Measurements from ENCODE around the gene SUN5. TPM values are rescaled to one million over a fixed set of nuclear protein-coding genes. Genes with fewer than 3 reads are reported as not detected.

SUN5 gene
- total RNA-seq, 1 experiment from 2014 or later: not detected

DNA sequence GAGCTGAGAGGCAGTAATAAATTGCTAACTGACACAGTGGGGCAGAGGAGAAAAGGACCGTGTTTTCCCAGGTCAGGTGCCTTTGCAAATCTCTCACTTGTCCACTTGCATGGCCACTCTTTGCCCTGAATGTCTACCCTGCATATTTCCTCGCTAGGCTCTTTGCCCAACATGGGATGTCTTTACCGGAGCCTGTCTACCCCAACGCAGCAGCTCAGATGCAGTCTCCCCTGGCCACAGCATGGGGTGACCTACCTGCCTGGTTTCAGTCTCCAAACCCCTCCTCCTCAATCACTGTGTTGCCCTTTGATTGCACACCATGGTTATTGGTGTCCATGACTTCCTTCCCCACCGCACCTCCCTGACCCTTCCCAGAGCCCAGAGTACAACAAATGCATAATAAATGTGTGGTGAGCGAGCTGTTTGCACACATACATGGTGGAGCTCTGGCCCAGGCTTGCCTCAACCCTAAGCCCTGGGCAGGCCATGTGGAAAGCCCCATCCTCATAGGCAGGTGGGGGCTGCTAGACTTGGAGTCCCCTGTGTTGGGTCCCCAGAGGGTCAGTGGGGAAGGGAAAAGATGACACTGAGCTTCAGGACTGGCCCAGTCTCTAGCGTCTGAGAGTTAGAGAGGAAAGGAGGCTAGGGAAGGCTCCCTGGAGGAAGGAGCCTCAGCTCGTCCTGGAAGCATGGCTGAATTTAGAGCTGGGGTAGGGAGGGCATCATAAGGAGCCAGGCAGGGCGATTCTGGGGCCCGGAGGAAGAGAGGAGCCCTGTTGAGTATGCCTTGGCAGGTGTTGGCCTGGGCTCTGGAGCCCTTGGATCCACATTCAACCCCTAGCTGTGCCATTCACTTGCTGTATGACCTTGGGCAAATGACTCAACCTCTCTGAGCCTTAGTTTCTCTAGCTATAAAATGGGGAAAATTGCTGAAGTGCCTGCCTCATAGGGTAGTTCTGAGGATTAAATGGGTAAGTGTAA, 22.8 kb upstream of the SUN5 start:
- Histone ChIP-seq H2BK5ac (ENCODE audit: insufficient read length, low read length) (no peak overlapping the region), H2BK15ac (ENCODE audit: low read depth, low read length) (no peak overlapping the region), H4K20me1 (ENCODE audit: control insufficient read depth, insufficient read depth, insufficient read length) (no peaks in the 10 kb centered on the region), H3K4me2 (ENCODE audit: insufficient read depth, insufficient read length, low read length) (no peak overlapping the region), H2BK12ac (ENCODE audit: insufficient read length, low read depth, low read length) (no peak overlapping the region), H2BK120ac (ENCODE audit: low read depth, low read length, poor library complexity, severe bottlenecking) (no peak overlapping the region), H4K8ac (replicated peaks; ENCODE audit: insufficient read length, low read depth, low read length) (no peak overlapping the region), H3K27me3 (ENCODE audit: insufficient read depth, low read length) (no peaks in the 10 kb centered on the region), H3K14ac (ENCODE audit: insufficient read depth, low read length) (no peak overlapping the region), H2BK20ac (ENCODE audit: low read depth, low read length, poor library complexity, severe bottlenecking) (no peak overlapping the region), H3K27ac (ENCODE audit: insufficient read length, low read depth, low read length) (no peak overlapping the region), H4K91ac (ENCODE audit: insufficient read length, low read depth, low read length) (no peak overlapping the region), H3T11ph (ENCODE audit: low read length) (no peak overlapping the region), H4K5ac (ENCODE audit: insufficient read length, low read depth, low read length) (no peak overlapping the region), H3K79me1 (ENCODE audit: insufficient read depth, low read depth, low read length, poor library complexity, severe bottlenecking) (no peaks in the 10 kb centered on the region), H2AFZ (ENCODE audit: low read length) (no peak overlapping the region), H3K4me1 (ENCODE audit: insufficient read depth, low read length) (no peaks in the 10 kb centered on the region), H3K18ac (ENCODE audit: insufficient read length, low read depth, low read length) (no peak overlapping the region), H3K56ac (ENCODE audit: insufficient read length, low read depth, low read length) (no peak overlapping the region), H3K23ac (ENCODE audit: insufficient read length, low read depth, low read length) (no peak overlapping the region), H3K79me2 (ENCODE audit: insufficient read depth, low read length) (no peaks in the 10 kb centered on the region), H3K9ac (ENCODE audit: extremely low read depth, insufficient read length, low read length) (no peak overlapping the region), H3K4ac (ENCODE audit: low read depth, low read length) (no peak overlapping the region), H2AK5ac (ENCODE audit: insufficient read length, low read length) (no peak overlapping the region), H3K23me2 (ENCODE audit: insufficient read length, low read depth, low read length, poor library complexity, severe bottlenecking) (no peaks in the 10 kb centered on the region), H3K9me3 (ENCODE audit: control insufficient read depth, low read depth, low read length) (no peaks in the 10 kb centered on the region)
- TF ChIP-seq, protein P1, sequence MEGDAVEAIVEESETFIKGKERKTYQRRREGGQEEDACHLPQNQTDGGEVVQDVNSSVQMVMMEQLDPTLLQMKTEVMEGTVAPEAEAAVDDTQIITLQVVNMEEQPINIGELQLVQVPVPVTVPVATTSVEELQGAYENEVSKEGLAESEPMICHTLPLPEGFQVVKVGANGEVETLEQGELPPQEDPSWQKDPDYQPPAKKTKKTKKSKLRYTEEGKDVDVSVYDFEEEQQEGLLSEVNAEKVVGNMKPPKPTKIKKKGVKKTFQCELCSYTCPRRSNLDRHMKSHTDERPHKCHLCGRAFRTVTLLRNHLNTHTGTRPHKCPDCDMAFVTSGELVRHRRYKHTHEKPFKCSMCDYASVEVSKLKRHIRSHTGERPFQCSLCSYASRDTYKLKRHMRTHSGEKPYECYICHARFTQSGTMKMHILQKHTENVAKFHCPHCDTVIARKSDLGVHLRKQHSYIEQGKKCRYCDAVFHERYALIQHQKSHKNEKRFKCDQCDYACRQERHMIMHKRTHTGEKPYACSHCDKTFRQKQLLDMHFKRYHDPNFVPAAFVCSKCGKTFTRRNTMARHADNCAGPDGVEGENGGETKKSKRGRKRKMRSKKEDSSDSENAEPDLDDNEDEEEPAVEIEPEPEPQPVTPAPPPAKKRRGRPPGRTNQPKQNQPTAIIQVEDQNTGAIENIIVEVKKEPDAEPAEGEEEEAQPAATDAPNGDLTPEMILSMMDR (conservative IDR thresholded peaks at IDR 0.05): no peak
- Mint-ChIP-seq H3K36me3 (ENCODE audit: insufficient read depth in 1 of 3, low read depth in 3 of 3) (no peaks in the 10 kb centered on the region), H3K27ac (no peak overlapping the region), H3K9me3 (no peaks in the 10 kb centered on the region), H3K4me1 (peaks cover 2 to 3% of the 10 kb centered on the region in 2 experiments; a peak in 3 of 4 replicates), H3K4me3 (no peak overlapping the region), H3K27me3 (ENCODE audit: low read depth) (peaks cover 6% of the 10 kb centered on the region)
- WGBS (ENCODE audit: extremely low coverage, insufficient read length, low lambda C conversion rate): no CpG with 5 or more reads among the region's 10 CpGs
- no peak for DNase-seq
